HTERT RPE-1 (cell line): ENCODE results near the gene EARS2.
"Not testable (repeated sequence)": the region's sequence is repeated elsewhere in the genome, so short reads cannot be mapped to it uniquely, and the experiment has no call there.

Source experiments
- in situ Hi-C: fragments of 300-500 bp; cut with MboI; formaldehyde crosslinking; loops from 4 replicates; pipeline ENCODE4 v1.14.3; 2020; ENCODE audit warnings: low sequenced_read_pairs

EARS2 gene

GRCh38 chr16:23528644-23529310 is 28.4 kb downstream of the EARS2 start:
- in situ Hi-C loops: no loop called here

- in situ Hi-C loops: no loop called here
Measured at GRCh38 chr16:23527961-23528643, 29.0 kb downstream of the EARS2 start.

GRCh38 chr16:23524886-23525285 is 32.3 kb downstream of the EARS2 start:
- in situ Hi-C loops: no loop called here

GRCh38 chr16:23523876-23524385 is 33.2 kb downstream of the EARS2 start:
- in situ Hi-C loops: no loop called here

- in situ Hi-C loops: no loop called here
Measured at GRCh38 chr16:23523321-23523720, 33.8 kb downstream of the EARS2 start.

- in situ Hi-C loops: no loop called here
Measured at GRCh38 chr16:23521965-23522364, 35.2 kb downstream of the EARS2 start.

GRCh38 chr16:23521037-23521743 is 36.0 kb downstream of the EARS2 start:
- in situ Hi-C loops: no loop called here

GRCh38 chr16:23520500-23520899 is 36.6 kb downstream of the EARS2 start:
- in situ Hi-C loops: no loop called here

GRCh38 chr16:23519282-23519681 is 37.9 kb downstream of the EARS2 start:
- in situ Hi-C loops: no loop called here

- in situ Hi-C loops: no loop called here
Measured at GRCh38 chr16:23518435-23518891, 38.7 kb downstream of the EARS2 start.

GRCh38 chr16:23516366-23517137 is 40.6 kb downstream of the EARS2 start:
- in situ Hi-C loops: no loop called here

- in situ Hi-C loops: no loop called here
Measured at GRCh38 chr16:23515881-23516280, 41.3 kb downstream of the EARS2 start.

GRCh38 chr16:23514381-23515152 is 42.6 kb downstream of the EARS2 start:
- in situ Hi-C loops: no loop called here

GRCh38 chr16:23512168-23512695 is 44.9 kb downstream of the EARS2 start:
- in situ Hi-C loops: no loop called here

- in situ Hi-C loops: no loop called here
Measured at GRCh38 chr16:23511731-23512130, 45.4 kb downstream of the EARS2 start.

GRCh38 chr16:23510915-23511270 is 46.3 kb downstream of the EARS2 start:
- in situ Hi-C loops: not testable (repeated sequence)

- in situ Hi-C loops: no loop called here
Measured at GRCh38 chr16:23510164-23510914, 46.8 kb downstream of the EARS2 start, which contains the start of gene GGA2. GGA2 (minus strand) TSS chr16:23510494; CDS start chr16:23510411, 83 bp downstream.

- in situ Hi-C loops: no loop called here
Measured at GRCh38 chr16:23509782-23510163, 47.4 kb downstream of the EARS2 start.

GRCh38 chr16:23509441-23509754 is 47.8 kb downstream of the EARS2 start:
- in situ Hi-C loops: no loop called here
